HG03025 (cell line): ENCODE results near the gene TIGIT.

Source experiments
- ATAC-seq: cut with Tn5 transposase; IDR thresholded peaks from one replicate; pipeline ENCODE4 v1.9.1; 2021; ENCODE audit warnings: mild to moderate bottlenecking, moderate library complexity; ENCODE audit not compliant: unreplicated experiment, low FRiP score

The TIGIT gene

GRCh38 chr3:114350690-114351089 is 56.9 kb downstream of the TIGIT start:
- no peak for ATAC-seq

DNA sequence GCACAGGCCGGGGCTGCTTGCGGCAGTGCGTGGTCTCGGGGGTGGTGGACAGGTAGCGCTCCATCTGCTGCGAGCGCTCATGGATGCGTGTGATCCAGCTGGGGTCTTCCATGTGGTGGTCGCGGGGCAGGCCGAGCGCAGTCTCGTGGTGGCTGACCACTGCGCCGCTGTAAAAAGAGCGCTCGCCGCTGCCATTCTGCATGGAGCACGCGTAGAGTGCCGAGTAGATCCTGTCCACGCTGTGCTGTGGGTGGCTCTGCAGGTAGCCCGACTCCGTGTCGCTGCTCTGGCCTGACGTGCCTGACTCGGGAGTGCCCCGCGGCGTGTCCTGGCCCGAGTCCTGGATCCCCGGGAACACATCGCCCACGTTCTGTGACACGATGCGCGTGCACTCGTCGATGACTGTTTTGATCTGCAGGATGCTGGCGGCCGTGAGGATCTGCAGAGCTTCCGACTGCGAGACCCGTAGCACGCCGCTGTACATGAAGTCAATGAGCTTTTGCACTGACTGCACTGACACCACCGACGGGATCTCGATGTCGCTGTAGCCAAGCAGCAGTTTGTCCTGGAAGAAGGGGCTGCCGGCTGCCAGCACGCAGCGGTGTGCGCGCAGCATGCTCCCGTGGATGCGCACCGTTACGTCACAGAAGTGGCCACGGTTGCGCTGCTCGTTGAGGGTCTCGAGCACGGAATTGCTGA is 57.4 kb downstream of the TIGIT start:
- ATAC-seq: no peak

DNA sequence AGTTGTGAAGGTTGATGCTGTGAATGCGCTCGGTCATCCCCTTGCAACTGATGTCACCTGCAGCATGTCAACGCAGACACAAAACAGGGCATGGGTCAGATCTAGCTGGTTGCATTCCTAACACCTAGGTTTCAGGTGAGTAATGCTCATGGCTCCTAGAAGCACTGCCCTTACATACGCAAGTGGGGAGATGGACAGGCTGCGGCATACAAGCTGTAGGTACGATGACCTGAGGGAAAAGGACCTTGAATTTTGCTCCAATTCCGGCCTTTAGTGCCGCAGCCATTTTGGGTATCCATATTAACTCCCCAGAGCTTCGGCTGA is 58.0 kb downstream of the TIGIT start:
- ATAC-seq: no peak

DNA sequence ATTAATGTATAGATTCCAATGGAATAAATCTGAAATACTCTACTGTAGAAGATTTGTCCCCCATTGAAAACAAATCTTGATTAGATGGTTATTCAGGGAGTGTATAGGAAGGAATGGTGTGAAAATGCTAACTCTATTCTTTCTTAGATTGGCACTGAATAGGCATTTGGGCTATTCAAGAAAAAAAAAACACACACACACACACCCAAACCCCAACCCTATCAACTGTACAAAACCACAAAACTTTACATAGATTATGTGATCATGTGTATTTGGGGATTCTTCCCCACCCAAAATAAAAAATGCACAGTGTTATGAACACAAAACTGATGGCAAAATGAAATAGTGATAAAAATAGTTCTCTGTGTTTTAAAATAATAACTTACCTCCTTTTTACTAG is 61.8 kb downstream of the TIGIT start:
- ATAC-seq: no peak

DNA sequence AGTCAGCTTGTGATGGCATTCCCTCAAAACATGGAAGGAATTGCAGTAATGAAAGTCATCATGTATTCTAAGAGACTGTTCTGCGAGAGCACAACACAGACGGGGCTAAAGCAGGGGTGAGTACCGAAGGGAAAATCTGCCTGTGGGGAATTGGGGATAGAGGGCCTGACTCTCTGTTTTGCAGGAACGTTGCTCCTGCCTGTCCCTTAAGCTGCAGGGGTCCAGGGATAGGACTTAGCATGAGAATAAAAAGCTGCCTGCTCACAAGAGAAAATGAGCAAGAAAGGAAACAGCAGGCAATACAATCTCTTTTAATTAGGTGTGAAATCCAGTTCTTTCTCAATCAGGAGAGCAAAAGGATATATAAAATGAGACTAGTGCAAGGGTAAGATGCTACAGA is 62.2 kb downstream of the TIGIT start:
- no peak for ATAC-seq

DNA sequence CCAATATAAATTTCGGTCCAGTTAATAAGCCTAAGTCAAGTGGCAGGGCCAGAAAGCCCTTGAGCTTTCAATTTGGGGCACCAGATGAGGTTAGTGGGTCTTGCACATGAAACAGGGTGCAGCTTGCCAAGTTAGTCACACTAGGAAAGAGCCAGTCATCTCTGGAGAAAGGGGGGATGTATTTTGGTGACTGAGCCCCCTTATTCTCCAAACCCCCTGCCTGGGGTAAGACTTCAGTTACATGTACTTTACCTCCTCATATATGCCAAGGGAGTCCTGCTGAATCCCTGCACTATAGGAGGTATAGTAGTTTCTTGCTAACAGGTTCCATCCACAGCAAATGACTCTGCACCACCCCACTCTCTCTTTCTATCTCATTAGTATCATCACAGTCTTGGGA is 62.7 kb downstream of the TIGIT start:
- no peak for ATAC-seq
